Measurements from ENCODE around the gene SPINT2.

DNA sequence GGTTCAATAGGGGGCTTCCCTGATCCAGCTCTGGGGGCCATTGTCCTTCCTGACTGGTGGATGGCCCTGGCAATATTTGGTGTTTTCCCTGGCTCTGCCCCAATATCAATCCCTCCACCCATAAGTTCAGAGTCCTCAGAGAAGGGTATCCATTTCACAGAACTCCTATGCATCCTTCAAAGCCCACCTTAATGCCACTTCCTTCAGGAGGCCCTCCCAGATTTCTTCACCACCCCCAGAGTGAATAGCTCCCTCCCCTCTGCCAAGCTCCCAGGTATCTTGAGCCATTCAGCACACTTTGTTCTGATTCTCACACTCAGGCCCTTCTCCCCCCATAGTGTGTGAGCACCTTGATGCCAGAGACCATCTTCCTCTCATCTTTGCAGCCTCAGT, 13.9 kb upstream of the SPINT2 start:
- TF ChIP-seq, protein P1, sequence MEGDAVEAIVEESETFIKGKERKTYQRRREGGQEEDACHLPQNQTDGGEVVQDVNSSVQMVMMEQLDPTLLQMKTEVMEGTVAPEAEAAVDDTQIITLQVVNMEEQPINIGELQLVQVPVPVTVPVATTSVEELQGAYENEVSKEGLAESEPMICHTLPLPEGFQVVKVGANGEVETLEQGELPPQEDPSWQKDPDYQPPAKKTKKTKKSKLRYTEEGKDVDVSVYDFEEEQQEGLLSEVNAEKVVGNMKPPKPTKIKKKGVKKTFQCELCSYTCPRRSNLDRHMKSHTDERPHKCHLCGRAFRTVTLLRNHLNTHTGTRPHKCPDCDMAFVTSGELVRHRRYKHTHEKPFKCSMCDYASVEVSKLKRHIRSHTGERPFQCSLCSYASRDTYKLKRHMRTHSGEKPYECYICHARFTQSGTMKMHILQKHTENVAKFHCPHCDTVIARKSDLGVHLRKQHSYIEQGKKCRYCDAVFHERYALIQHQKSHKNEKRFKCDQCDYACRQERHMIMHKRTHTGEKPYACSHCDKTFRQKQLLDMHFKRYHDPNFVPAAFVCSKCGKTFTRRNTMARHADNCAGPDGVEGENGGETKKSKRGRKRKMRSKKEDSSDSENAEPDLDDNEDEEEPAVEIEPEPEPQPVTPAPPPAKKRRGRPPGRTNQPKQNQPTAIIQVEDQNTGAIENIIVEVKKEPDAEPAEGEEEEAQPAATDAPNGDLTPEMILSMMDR (conservative IDR thresholded peaks at IDR 0.05; ENCODE audit: low read depth, low read length): no peak
- TF ChIP-seq EZH2phosphoT487 (IDR thresholded peaks at IDR 0.05; ENCODE audit: borderline replicate concordance, low read length) (no peak), EZH2 (IDR thresholded peaks at IDR 0.05; ENCODE audit: low read length, unreplicated experiment) (no peak)
